Measurements from ENCODE around the gene DOCK3.

DNA sequence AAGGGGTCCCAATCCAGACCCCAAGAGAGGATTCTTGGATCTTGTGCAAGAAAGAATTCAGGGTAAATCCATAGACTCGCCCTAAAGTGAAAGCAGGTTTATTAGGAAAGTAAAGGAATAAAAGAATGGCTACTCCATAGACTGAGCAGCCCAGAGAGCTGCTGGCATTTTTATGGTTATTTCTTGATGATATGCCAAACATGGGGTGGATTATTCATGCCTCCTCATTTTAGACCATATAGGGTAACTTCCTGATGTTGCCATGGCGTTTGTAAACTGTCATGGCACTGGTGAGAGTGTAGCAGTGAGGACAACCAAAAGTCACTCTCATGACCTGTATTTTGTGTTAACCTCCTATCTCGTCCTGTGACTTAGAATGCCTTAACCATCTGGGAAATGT, 142.2 kb downstream of the DOCK3 start:
- TF ChIP-seq, protein P1, sequence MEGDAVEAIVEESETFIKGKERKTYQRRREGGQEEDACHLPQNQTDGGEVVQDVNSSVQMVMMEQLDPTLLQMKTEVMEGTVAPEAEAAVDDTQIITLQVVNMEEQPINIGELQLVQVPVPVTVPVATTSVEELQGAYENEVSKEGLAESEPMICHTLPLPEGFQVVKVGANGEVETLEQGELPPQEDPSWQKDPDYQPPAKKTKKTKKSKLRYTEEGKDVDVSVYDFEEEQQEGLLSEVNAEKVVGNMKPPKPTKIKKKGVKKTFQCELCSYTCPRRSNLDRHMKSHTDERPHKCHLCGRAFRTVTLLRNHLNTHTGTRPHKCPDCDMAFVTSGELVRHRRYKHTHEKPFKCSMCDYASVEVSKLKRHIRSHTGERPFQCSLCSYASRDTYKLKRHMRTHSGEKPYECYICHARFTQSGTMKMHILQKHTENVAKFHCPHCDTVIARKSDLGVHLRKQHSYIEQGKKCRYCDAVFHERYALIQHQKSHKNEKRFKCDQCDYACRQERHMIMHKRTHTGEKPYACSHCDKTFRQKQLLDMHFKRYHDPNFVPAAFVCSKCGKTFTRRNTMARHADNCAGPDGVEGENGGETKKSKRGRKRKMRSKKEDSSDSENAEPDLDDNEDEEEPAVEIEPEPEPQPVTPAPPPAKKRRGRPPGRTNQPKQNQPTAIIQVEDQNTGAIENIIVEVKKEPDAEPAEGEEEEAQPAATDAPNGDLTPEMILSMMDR (IDR thresholded peaks at IDR 0.05; ENCODE audit: low read depth, low read length), result no peak
- no peak for TF ChIP-seq EZH2phosphoT487 (IDR thresholded peaks at IDR 0.05; ENCODE audit: low read depth)
